ENCODE results near the gene SH3GL1. TPM values are rescaled to one million over a fixed set of nuclear protein-coding genes. Genes with fewer than 3 reads are reported as not detected.

SH3GL1 gene
- total RNA-seq, 5 donors from 2014 or later (not counting 1 experiment from before 2014, with no cell fraction given) = 38.8 to 51.5 (median 45.7) TPM

GRCh38 chr19:4413588-4413987 lies 13.2 kb upstream of the SH3GL1 start:
- Histone ChIP-seq H3K4me1 (ENCODE audit: control insufficient read depth in 1 of 2, extremely low read depth in 1 of 2, insufficient read depth in 2 of 2, low read length in 2 of 2) (no peaks in the 10 kb centered on the region), H3K9me3 (no peaks in the 10 kb centered on the region), H3K27me3 (replicated peaks in 1 of 2; ENCODE audit: control insufficient read depth in 2 of 2, extremely low read depth in 1 of 2, insufficient read depth in 2 of 2, low read length in 1 of 2) (no peaks in the 10 kb centered on the region), H3K36me3 (ENCODE audit: control insufficient read depth in 2 of 2, extremely low read depth in 1 of 2, insufficient read depth in 1 of 2, low read length in 1 of 2) (peaks cover 6 to 8% of the 10 kb centered on the region in 2 donors), H3K4me3 (ENCODE audit: control insufficient read depth in 1 of 2, extremely low read depth in 1 of 2, low read length in 1 of 2) (no peak overlapping the region), H3K27ac (ENCODE audit: low read length) (no peak overlapping the region)
- Mint-ChIP-seq H3K9me3 (no peaks in the 10 kb centered on the region), H3K36me3 (peaks cover 3% of the 10 kb centered on the region), H3K27me3 (no peaks in the 10 kb centered on the region), H3K4me3 (no peak overlapping the region), H3K4me1 (no peaks in the 10 kb centered on the region), H3K27ac (no peak overlapping the region)
- ChIA-PET CTCF (no interaction called here), POLR2A (no interaction called here)
- DNase-seq = no peak
- no CpG with 5 or more reads among the region's 3 CpGs for WGBS (ENCODE audit: insufficient coverage)
- ATAC-seq (replicated peaks in 1 of 4) = no peak

- Histone ChIP-seq H3K27me3 (replicated peaks in 1 of 2; ENCODE audit: control insufficient read depth in 2 of 2, extremely low read depth in 1 of 2, insufficient read depth in 2 of 2, low read length in 1 of 2) (no peaks in the 10 kb centered on the region), H3K9me3 (no peaks in the 10 kb centered on the region), H3K27ac (ENCODE audit: low read length) (no peak overlapping the region), H3K4me1 (ENCODE audit: control insufficient read depth in 1 of 2, extremely low read depth in 1 of 2, insufficient read depth in 2 of 2, low read length in 2 of 2) (no peaks in the 10 kb centered on the region), H3K4me3 (ENCODE audit: control insufficient read depth in 1 of 2, extremely low read depth in 1 of 2, low read length in 1 of 2) (no peak overlapping the region), H3K36me3 (ENCODE audit: control insufficient read depth in 2 of 2, extremely low read depth in 1 of 2, insufficient read depth in 1 of 2, low read length in 1 of 2) (peaks cover 6 to 8% of the 10 kb centered on the region in 2 donors)
- no peak for ATAC-seq (replicated peaks in 1 of 4)
- POLR2A ChIA-PET = no interaction called here
- Mint-ChIP-seq H3K4me3 (no peak overlapping the region), H3K36me3 (peaks cover 5% of the 10 kb centered on the region), H3K27ac (no peak overlapping the region), H3K4me1 (peaks cover 0 to 6% (median under 1%) of the 10 kb centered on the region in 3 donors), H3K27me3 (no peaks in the 10 kb centered on the region), H3K9me3 (no peaks in the 10 kb centered on the region)
- no peak for DNase-seq
- CTCF ChIA-PET = interaction anchor here in 1 of 2 donors (0.5 kb wide), 1 partner anchor 1243 kb away, joined by 3 read pairs; no protein-coding TSS in a partner anchor
- 99% methylated on average over 15 of the region's 23 CpGs for WGBS (ENCODE audit: insufficient coverage)
Measured at GRCh38 chr19:4409123-4409933, 9.0 kb upstream of the SH3GL1 start.

- H3K36me3 Mint-ChIP-seq = peaks cover 3% of the 10 kb centered on the region
- ATAC-seq (replicated peaks in 1 of 4) = no peak
- Histone ChIP-seq H3K4me3 (ENCODE audit: control insufficient read depth in 1 of 2, extremely low read depth in 1 of 2, low read length in 1 of 2) (no peak overlapping the region), H3K27me3 (replicated peaks in 1 of 2; ENCODE audit: control insufficient read depth in 2 of 2, extremely low read depth in 1 of 2, insufficient read depth in 2 of 2, low read length in 1 of 2) (no peaks in the 10 kb centered on the region), H3K36me3 (ENCODE audit: control insufficient read depth in 2 of 2, extremely low read depth in 1 of 2, insufficient read depth in 1 of 2, low read length in 1 of 2) (peaks cover 4 to 6% of the 10 kb centered on the region in 2 donors), H3K9me3 (no peaks in the 10 kb centered on the region), H3K27ac (ENCODE audit: low read length) (no peak overlapping the region), H3K4me1 (ENCODE audit: control insufficient read depth in 1 of 2, extremely low read depth in 1 of 2, insufficient read depth in 2 of 2, low read length in 2 of 2) (peaks cover 10 to 15% of the 10 kb centered on the region in 2 experiments)
- 97% methylated on average over 5 of the region's 7 CpGs for WGBS (ENCODE audit: insufficient coverage)
- peaks cover 15 to 25% (median 16%) of the 10 kb centered on the region in 3 donors for H3K4me1 Mint-ChIP-seq
- no peak for DNase-seq
- H3K27me3 Mint-ChIP-seq = no peaks in the 10 kb centered on the region
- no peaks in the 10 kb centered on the region for H3K9me3 Mint-ChIP-seq
- POLR2A ChIA-PET = no interaction called here
- H3K27ac Mint-ChIP-seq = no peak overlapping the region
- no peak overlapping the region for H3K4me3 Mint-ChIP-seq
- CTCF ChIA-PET = no interaction called here
Measured at GRCh38 chr19:4406626-4407025, 6.3 kb upstream of the SH3GL1 start.

- Mint-ChIP-seq H3K4me1 (peaks cover 22 to 32% (median 22%) of the 10 kb centered on the region in 3 donors), H3K36me3 (peaks cover 3% of the 10 kb centered on the region), H3K27ac (no peak overlapping the region), H3K9me3 (no peaks in the 10 kb centered on the region), H3K27me3 (no peaks in the 10 kb centered on the region), H3K4me3 (no peak overlapping the region)
- DNase-seq (no peak), ATAC-seq (replicated peaks in 1 of 4) (no peak)
- Histone ChIP-seq H3K27ac (ENCODE audit: low read length) (no peak overlapping the region), H3K4me1 (ENCODE audit: control insufficient read depth in 1 of 2, extremely low read depth in 1 of 2, insufficient read depth in 2 of 2, low read length in 2 of 2) (peaks cover 15 to 21% of the 10 kb centered on the region in 2 experiments), H3K4me3 (ENCODE audit: control insufficient read depth in 1 of 2, extremely low read depth in 1 of 2, low read length in 1 of 2) (no peak overlapping the region), H3K36me3 (ENCODE audit: control insufficient read depth in 2 of 2, extremely low read depth in 1 of 2, insufficient read depth in 1 of 2, low read length in 1 of 2) (peaks cover 4 to 6% of the 10 kb centered on the region in 2 donors), H3K9me3 (no peaks in the 10 kb centered on the region), H3K27me3 (replicated peaks in 1 of 2; ENCODE audit: control insufficient read depth in 2 of 2, extremely low read depth in 1 of 2, insufficient read depth in 2 of 2, low read length in 1 of 2) (no peaks in the 10 kb centered on the region)
- CTCF ChIA-PET = no interaction called here
- POLR2A ChIA-PET = no interaction called here
- WGBS (ENCODE audit: insufficient coverage) = 88% methylated on average over 3 of the region's 8 CpGs
Measured at GRCh38 chr19:4405977-4406376, 5.6 kb upstream of the SH3GL1 start.

DNA sequence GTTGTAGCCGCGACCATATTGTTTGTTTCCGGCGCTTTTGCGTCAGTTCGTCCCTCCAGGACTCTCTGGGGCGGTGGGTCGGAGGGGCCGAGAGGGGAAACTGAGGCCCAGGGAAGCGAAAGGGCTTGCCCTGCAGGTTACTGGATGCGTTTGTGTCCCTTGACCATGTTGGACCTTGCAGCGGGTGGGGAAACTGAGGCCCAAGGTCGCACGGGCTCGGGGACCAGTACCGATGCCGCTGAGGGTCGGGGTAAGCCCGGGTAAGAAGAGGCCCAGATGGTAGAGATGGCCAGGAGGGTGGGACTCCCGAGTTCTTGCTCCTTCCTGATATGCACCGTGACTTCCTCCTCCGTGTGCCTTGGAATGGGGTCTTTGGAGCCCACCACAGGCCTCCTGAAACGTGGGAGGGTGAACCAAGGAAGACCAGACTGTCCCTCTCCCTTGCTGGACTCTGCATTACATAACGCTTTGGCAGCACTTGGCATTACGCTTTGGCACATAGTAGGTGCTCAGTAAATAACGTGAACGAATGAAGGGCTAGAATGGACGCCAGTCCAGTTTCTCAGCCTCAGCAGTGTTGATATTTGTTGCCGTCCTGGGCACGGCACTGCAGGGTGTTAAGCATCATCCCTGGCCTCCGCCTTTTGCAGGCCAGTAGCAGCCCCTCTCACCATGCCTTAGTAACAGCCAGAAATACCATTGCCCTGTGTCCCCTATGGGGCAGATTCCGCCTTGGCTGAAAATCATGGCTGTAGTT lies 2.8 kb upstream of the SH3GL1 start:
- DNase-seq (no peak), ATAC-seq (replicated peaks in 1 of 4) (no peak)
- no peaks in the 10 kb centered on the region for H3K9me3 Mint-ChIP-seq
- H3K4me1 Mint-ChIP-seq = peaks cover 42 to 52% (median 43%) of the 10 kb centered on the region in 3 donors
- no peaks in the 10 kb centered on the region for H3K27me3 ChIP-seq (replicated peaks in 1 of 2; ENCODE audit: control insufficient read depth in 2 of 2, extremely low read depth in 1 of 2, insufficient read depth in 2 of 2, low read length in 1 of 2)
- H3K4me3 ChIP-seq (ENCODE audit: control insufficient read depth in 1 of 2, extremely low read depth in 1 of 2, low read length in 1 of 2) = peak overlapping the region; percentile 54 to 84
- CTCF ChIA-PET = interaction anchor here in 1 of 2 donors (1.3 to 1.5 kb wide), 2 partner anchors 60 to 156 kb away, joined by 5 to 18 read pairs; partner anchors contain the start of genes MPND and YJU2
- peaks cover 3% of the 10 kb centered on the region for H3K36me3 Mint-ChIP-seq
- POLR2A ChIA-PET = interaction anchor here in 1 of 2 donors (1.3 kb wide), 1 partner anchor 68 kb away, joined by 5 read pairs; the partner anchor contains the start of gene HDGFL2
- no peaks in the 10 kb centered on the region for H3K27me3 Mint-ChIP-seq
- H3K4me3 Mint-ChIP-seq = peak overlapping the region; percentile 80 to 89 (median 85)
- no peaks in the 10 kb centered on the region for H3K36me3 ChIP-seq (ENCODE audit: control insufficient read depth in 2 of 2, extremely low read depth in 1 of 2, insufficient read depth in 1 of 2, low read length in 1 of 2)
- 7% methylated on average over 29 of the region's 32 CpGs for WGBS (ENCODE audit: insufficient coverage)
- peak overlapping the region; percentile 46 to 68 for H3K27ac Mint-ChIP-seq
- H3K4me1 ChIP-seq (ENCODE audit: control insufficient read depth in 1 of 2, extremely low read depth in 1 of 2, insufficient read depth in 2 of 2, low read length in 2 of 2) = peaks cover 21 to 41% of the 10 kb centered on the region in 2 experiments
- H3K27ac ChIP-seq (ENCODE audit: low read length) = peak overlapping the region; percentile 40
- H3K9me3 ChIP-seq = no peaks in the 10 kb centered on the region

Data from T-cell (primary cell).